HCT116 (cell line): ENCODE measurements around the gene NFKBIL1. TPM values are rescaled to one million over a fixed set of nuclear protein-coding genes. Genes with fewer than 3 reads are reported as not detected.

Experiments used
- ATAC-seq: fragments of 200-7000 bp; cut with Tn5 transposase; 2 replicates; pipeline ENCODE4 v1.9.1; 2020; ENCODE audit warnings: mild to moderate bottlenecking, moderate library complexity
- BruUV-seq: library from RNA; stranded (reverse); fragments of 400-500 nt; replicated peaks from 2 replicates; lab custom pipeline; 2021; lab: Mats Ljungman, UMichigan
- CTCF ChIA-PET: fragments of 300-600 bp; sonication (Branson Sonifier 250); formaldehyde crosslinking; loops from one replicate; lab custom pipeline; 2021; ENCODE audit warnings: antibody characterized with exemption; lab: Charles Lee
- POLR2A ChIA-PET: fragments of 300-600, 350-600 bp; sonication (Branson Sonifier 250); formaldehyde crosslinking; loops from one replicate; lab custom pipeline; 2021; ENCODE audit warnings: antibody characterized with exemption; lab: Charles Lee
- RAD21 ChIA-PET, 2 experiments: fragments of 300-600 bp; sonication (Branson Sonifier 250); formaldehyde crosslinking; loops; one replicate each; lab custom pipeline; 2023; ENCODE audit warnings: low total read pairs in 2 of 2; ENCODE audit not compliant: uncharacterized antibody in 2 of 2, unreplicated experiment in 2 of 2, low non-redundant PET in 1 of 2; lab: Charles Lee
- DNase-seq: peaks from one replicate; pipeline ENCODE4 v3.0.0-alpha.2; 2010; ENCODE audit warnings: low read depth, low spot score
- H2AFZ ChIP-seq: fragments of 200-600 bp; shearing (Covaris generic), sonication (generic); 2 replicates; pipeline ENCODE4 v1.6.1; 2017; ENCODE audit warnings: low read depth, mixed run types, mixed read lengths, antibody characterized with exemption, low read length; ENCODE audit not compliant: poor library complexity, severe bottlenecking
- H3K27ac ChIP-seq: 2 replicates; pipeline ENCODE4 v1.5.1; 2012; ENCODE audit warnings: low read depth, low read length
- H3K27me3 ChIP-seq: fragments of 200-600 bp; sonication (generic); 2 replicates; pipeline ENCODE4 v1.6.1; 2016; ENCODE audit warnings: mixed run types, low read length, mixed read lengths; ENCODE audit not compliant: insufficient read depth
- H3K36me3 ChIP-seq, 2 experiments: fragments of 200-500 bp in 1 of 2; fragments of 200-600 bp in 1 of 2; sonication (Bioruptor generic) in 1 of 2; sonication (generic) in 1 of 2; 2 replicates each; pipeline versions ENCODE4 v1.5.1 to v1.6.1; 2014 to 2016; ENCODE audit warnings: low read length in 2 of 2, inconsistent platforms in 1 of 2, mixed read lengths in 1 of 2, mixed run types in 1 of 2; ENCODE audit not compliant: insufficient read depth in 2 of 2, control insufficient read depth in 1 of 2
- H3K4me1 ChIP-seq, 2 experiments: fragments of 200-600 bp in 1 of 2; sonication (generic) in 1 of 2; 2 replicates each; pipeline versions ENCODE4 v1.5.1 to v1.6.1; 2012 to 2017; ENCODE audit warnings: low read length in 2 of 2, inconsistent platforms in 1 of 2, mild to moderate bottlenecking in 1 of 2, mixed read lengths in 1 of 2, mixed run types in 1 of 2, moderate library complexity in 1 of 2; ENCODE audit not compliant: insufficient read depth in 2 of 2, control insufficient read depth in 1 of 2
- H3K4me2 ChIP-seq: fragments of 200-600 bp; sonication (generic); 2 replicates; pipeline ENCODE4 v1.6.1; 2017; ENCODE audit warnings: mixed run types, low read length, mixed read lengths
- H3K4me3 ChIP-seq, 2 experiments: fragments of 200-600 bp in 1 of 2; sonication (generic) in 1 of 2; replicated peaks in 1 of 2; 2 replicates each; pipeline ENCODE4 v1.5.1; 2011 to 2016; ENCODE audit warnings: low read length in 2 of 2, control low read depth in 1 of 2, low read depth in 1 of 2, mild to moderate bottlenecking in 1 of 2, mixed read lengths in 1 of 2, mixed run types in 1 of 2
- H3K79me2 ChIP-seq: fragments of 200-600 bp; sonication (generic); 2 replicates; pipeline ENCODE4 v1.6.1; 2017; ENCODE audit warnings: mild to moderate bottlenecking, mixed run types, low read length, moderate library complexity, mixed read lengths; ENCODE audit not compliant: insufficient read depth
- H3K9ac ChIP-seq: fragments of 200-600 bp; sonication (generic); 2 replicates; pipeline ENCODE4 v1.6.1; 2016; ENCODE audit warnings: low read length, mixed read lengths
- H3K9me2 ChIP-seq: fragments of 200-600 bp; sonication (generic), shearing (Covaris generic); 2 replicates; pipeline ENCODE4 v1.6.1; 2017; ENCODE audit warnings: mixed run types, mild to moderate bottlenecking, moderate library complexity; ENCODE audit not compliant: insufficient read depth
- H3K9me3 ChIP-seq, 2 experiments: fragments of 200-500 bp in 1 of 2; fragments of 200-600 bp in 1 of 2; sonication (Bioruptor generic) in 1 of 2; sonication (generic) in 1 of 2; 2 replicates each; pipeline ENCODE4 v1.6.1; 2014 to 2017; ENCODE audit warnings: low read length in 2 of 2, mixed read lengths in 2 of 2, inconsistent platforms in 1 of 2, low read depth in 1 of 2, mild to moderate bottlenecking in 1 of 2, mixed run types in 1 of 2, moderate library complexity in 1 of 2; ENCODE audit not compliant: control insufficient read depth in 1 of 2, insufficient read depth in 1 of 2
- H4K20me1 ChIP-seq: fragments of 200-600 bp; sonication (generic), shearing (Covaris generic); 2 replicates; pipeline ENCODE4 v1.6.1; 2017; ENCODE audit warnings: mixed run types, mild to moderate bottlenecking, moderate library complexity; ENCODE audit not compliant: insufficient read depth
- POLR2AphosphoS5 ChIP-seq: IDR thresholded peaks from 2 replicates; pipeline ENCODE4 v1.6.1; 2011; ENCODE audit warnings: mild to moderate bottlenecking, low read depth, low read length, moderate library complexity
- SRF ChIP-seq: IDR thresholded peaks from 2 replicates; pipeline ENCODE4 v1.6.1; 2012; ENCODE audit warnings: low read depth
- TCF7L2 ChIP-seq: IDR thresholded peaks from 2 replicates; pipeline ENCODE4 v1.7.0; 2011; ENCODE audit warnings: borderline replicate concordance, inconsistent platforms; ENCODE audit not compliant: insufficient read depth, insufficient read length; ENCODE audit errors: extremely low read depth
- intact Hi-C: fragments of 100-400 bp; cut with micrococcal nuclease; formaldehyde crosslinking; loops from 2 replicates; pipeline ENCODE4 v1.10.0; 2022
- total RNA-seq: library from RNA; stranded (reverse); gene quantifications from one replicate; pipeline ENCODE4 v1.2.1, GENCODE V29; 2021; ENCODE audit not compliant: unreplicated experiment
- TF ChIP-seq, protein P1 (sequence below), 3 experiments: fragments of 200-600 bp in 1 of 3; sonication (generic) in 1 of 3; IDR thresholded peaks in 2 of 3; conservative IDR thresholded peaks in 1 of 3; 2 replicates each; pipeline ENCODE4 v1.5.1; 2012 to 2017; ENCODE audit warnings: low read depth in 2 of 3, low read length in 2 of 3, antibody characterized with exemption in 1 of 3, borderline replicate concordance in 1 of 3, control low read depth in 1 of 3, mild to moderate bottlenecking in 1 of 3, mixed read lengths in 1 of 3, mixed run types in 1 of 3, moderate library complexity in 1 of 3; ENCODE audit not compliant: insufficient read depth in 1 of 3

Gene NFKBIL1
- total RNA-seq, 1 experiment from 2014 or later = 26.6 TPM

DNA sequence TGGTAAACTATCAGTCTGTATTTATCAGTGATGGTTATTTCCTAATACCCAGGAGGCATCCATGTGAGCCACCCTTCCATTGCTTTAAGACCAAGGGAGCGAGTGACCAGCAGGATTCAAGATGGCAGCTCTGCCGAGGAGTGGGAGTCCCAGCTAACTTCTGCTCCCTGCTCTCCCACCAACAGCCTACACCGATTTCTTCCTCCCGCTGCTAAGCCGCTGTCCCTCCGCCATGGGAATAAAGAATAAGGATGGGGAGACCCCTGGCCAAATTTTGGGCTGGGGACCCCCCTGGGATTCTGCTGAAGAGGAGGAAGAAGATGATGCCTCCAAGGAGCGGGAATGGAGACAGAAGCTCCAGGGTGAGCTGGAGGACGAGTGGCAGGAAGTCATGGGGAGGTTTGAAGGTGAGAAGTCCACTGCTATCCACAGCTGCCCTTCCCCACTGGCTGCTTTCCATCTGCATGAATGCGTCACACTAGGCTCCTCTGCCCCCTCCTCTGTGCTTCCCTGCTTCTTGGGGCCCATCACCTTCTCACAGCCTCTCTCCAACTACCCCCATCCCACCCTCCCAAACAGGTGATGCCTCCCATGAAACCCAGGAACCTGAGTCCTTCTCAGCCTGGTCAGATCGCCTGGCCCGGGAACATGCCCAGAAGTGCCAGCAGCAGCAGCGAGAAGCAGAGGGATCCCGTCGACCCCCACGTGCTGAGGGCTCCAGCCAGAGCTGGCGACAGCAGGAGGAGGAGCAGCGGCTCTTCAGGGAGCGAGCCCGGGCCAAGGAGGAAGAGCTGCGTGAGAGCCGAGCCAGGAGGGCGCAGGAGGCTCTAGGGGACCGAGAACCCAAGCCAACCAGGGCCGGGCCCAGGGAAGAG is 10.3 kb downstream of the NFKBIL1 start:
- BruUV-seq = TSS peak; percentile 17
- no peak overlapping the region for H3K9ac ChIP-seq

DNA sequence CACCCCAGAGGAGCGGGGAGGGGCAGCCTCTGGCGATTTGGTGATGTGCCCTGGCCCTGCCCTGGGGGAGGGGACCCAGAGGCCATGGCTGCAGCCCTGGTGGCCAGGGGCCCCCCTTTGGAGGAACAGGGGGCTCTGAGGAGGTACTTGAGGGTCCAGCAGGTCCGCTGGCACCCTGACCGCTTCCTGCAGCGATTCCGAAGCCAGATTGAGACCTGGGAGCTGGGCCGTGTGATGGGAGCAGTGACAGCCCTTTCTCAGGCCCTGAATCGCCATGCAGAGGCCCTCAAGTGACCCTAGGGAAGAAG is 10.9 kb downstream of the NFKBIL1 start:
- Histone ChIP-seq H3K9ac (no peak overlapping the region), H3K36me3 (peaks cover 19 to 20% of the 10 kb centered on the region in 2 experiments), H3K4me1 (peaks cover 5 to 24% of the 10 kb centered on the region in 2 experiments; a peak in 3 of 4 replicates), H4K20me1 (no peaks in the 10 kb centered on the region), H3K4me2 (no peak overlapping the region), H3K27me3 (no peaks in the 10 kb centered on the region), H3K4me3 (no peak overlapping the region), H3K27ac (no peak overlapping the region), H3K9me2 (no peaks in the 10 kb centered on the region), H2AFZ (no peak overlapping the region), H3K9me3 (no peaks in the 10 kb centered on the region), H3K79me2 (peaks cover 6% of the 10 kb centered on the region; the same call in 1 of the 2 replicates)
- intact Hi-C loops = no loop called here
- RAD21 ChIA-PET = no interaction called here
- TF ChIP-seq, protein P1, sequence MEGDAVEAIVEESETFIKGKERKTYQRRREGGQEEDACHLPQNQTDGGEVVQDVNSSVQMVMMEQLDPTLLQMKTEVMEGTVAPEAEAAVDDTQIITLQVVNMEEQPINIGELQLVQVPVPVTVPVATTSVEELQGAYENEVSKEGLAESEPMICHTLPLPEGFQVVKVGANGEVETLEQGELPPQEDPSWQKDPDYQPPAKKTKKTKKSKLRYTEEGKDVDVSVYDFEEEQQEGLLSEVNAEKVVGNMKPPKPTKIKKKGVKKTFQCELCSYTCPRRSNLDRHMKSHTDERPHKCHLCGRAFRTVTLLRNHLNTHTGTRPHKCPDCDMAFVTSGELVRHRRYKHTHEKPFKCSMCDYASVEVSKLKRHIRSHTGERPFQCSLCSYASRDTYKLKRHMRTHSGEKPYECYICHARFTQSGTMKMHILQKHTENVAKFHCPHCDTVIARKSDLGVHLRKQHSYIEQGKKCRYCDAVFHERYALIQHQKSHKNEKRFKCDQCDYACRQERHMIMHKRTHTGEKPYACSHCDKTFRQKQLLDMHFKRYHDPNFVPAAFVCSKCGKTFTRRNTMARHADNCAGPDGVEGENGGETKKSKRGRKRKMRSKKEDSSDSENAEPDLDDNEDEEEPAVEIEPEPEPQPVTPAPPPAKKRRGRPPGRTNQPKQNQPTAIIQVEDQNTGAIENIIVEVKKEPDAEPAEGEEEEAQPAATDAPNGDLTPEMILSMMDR (IDR thresholded peaks at IDR 0.05 in 2 of 3, conservative IDR thresholded peaks at IDR 0.05 in 1 of 3; ENCODE audit: borderline replicate concordance in 1 of 3, insufficient read depth in 1 of 3, low read depth in 2 of 3, low read length in 2 of 3) = no peak
- TF ChIP-seq TCF7L2 = no peak
- CTCF ChIA-PET = no interaction called here
- ATAC-seq (no peak), DNase-seq (no peak)
- BruUV-seq = no TSS peak
- POLR2A ChIA-PET = no interaction called here

More for the DNA sequence above, 10.3 kb downstream of the NFKBIL1 start:
- RAD21 ChIA-PET = no interaction called here
- no peak overlapping the region for H3K4me3 ChIP-seq
- H3K27me3 ChIP-seq = no peaks in the 10 kb centered on the region
- no peak overlapping the region for H3K4me2 ChIP-seq
- peaks cover 5 to 24% of the 10 kb centered on the region in 2 experiments; a peak in 3 of 4 replicates for H3K4me1 ChIP-seq
- POLR2A ChIA-PET = no interaction called here
- H3K79me2 ChIP-seq = peaks cover 6% of the 10 kb centered on the region; the same call in 1 of the 2 replicates
- peaks cover 19 to 20% of the 10 kb centered on the region in 2 experiments for H3K36me3 ChIP-seq
- DNase-seq (no peak), ATAC-seq (no peak)
- no peak overlapping the region for H3K27ac ChIP-seq
- H2AFZ ChIP-seq = no peak overlapping the region
- no peaks in the 10 kb centered on the region for H3K9me3 ChIP-seq
- no peaks in the 10 kb centered on the region for H3K9me2 ChIP-seq
- no peaks in the 10 kb centered on the region for H4K20me1 ChIP-seq
- TF ChIP-seq SRF = no peak
- no peak for TF ChIP-seq POLR2AphosphoS5
- CTCF ChIA-PET = no interaction called here
- intact Hi-C loops = no loop called here
